Progenitor cell of endocrine pancreas (in vitro differentiated cells): Measurements from ENCODE around the gene SLC2A10. TPM values are rescaled to one million over a fixed set of nuclear protein-coding genes. Genes with fewer than 3 reads are reported as not detected.

Source experiments
- DNase-seq: peaks from one replicate; pipeline ENCODE4 v3.0.0; 2021; ENCODE audit warnings: low spot score; ENCODE audit not compliant: unreplicated experiment
- H3K27ac Mint-ChIP-seq: 2 replicates; pipeline ENCODE4 v1.8.0; 2021; ENCODE audit warnings: mild to moderate bottlenecking, moderate library complexity, mixed read lengths
- H3K27me3 Mint-ChIP-seq: 2 replicates; pipeline ENCODE4 v1.8.0; 2021; ENCODE audit warnings: mixed read lengths
- H3K36me3 Mint-ChIP-seq: 2 replicates; pipeline ENCODE4 v1.8.0; 2022; ENCODE audit warnings: mixed read lengths; ENCODE audit not compliant: insufficient read depth
- H3K4me1 Mint-ChIP-seq: 2 replicates; pipeline ENCODE4 v1.8.0; 2021; ENCODE audit warnings: low read depth, mixed read lengths
- H3K4me3 Mint-ChIP-seq: 2 replicates; pipeline ENCODE4 v1.8.0; 2021; ENCODE audit warnings: low read depth, mild to moderate bottlenecking, moderate library complexity, mixed read lengths
- H3K9me3 Mint-ChIP-seq: 2 replicates; pipeline ENCODE4 v1.8.0; 2021; ENCODE audit warnings: low read depth, mixed read lengths
- CTCF ChIP-seq: fragments of 200-600 bp; sonication (generic); IDR thresholded peaks from one replicate; pipeline ENCODE4 v1.5.0; 2021; ENCODE audit warnings: antibody characterized with exemption, mild to moderate bottlenecking; ENCODE audit not compliant: unreplicated experiment
- total RNA-seq: library from RNA; stranded (reverse); gene quantifications from 2 replicates; pipeline ENCODE4 v1.2.1, GENCODE V29; 2021

SLC2A10 gene
- total RNA-seq, 1 donor from 2014 or later, result 16.6 TPM

DNA sequence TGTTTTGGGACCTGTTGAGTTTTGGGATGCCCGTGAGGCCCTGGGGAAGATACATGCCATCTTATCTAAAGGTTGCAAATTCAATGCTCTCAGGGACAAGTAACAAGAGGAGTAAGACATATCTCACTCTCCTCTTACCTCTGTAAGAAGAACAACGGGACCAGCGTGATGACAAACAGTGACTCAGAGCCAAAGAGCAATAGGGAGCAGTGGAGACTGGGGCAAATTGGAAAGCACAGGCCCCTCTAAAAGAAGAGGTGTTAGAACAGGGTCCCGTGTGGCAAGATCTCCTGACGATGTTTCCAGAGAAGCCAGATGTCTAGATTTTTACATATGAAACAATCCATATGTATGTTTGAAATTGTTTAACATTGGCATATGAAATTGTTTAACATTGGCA is 31.8 kb upstream of the SLC2A10 start:
- Mint-ChIP-seq H3K9me3 (no peaks in the 10 kb centered on the region), H3K27me3 (no peaks in the 10 kb centered on the region), H3K27ac (no peak overlapping the region), H3K4me3 (no peak overlapping the region), H3K4me1 (peaks cover 3% of the 10 kb centered on the region), H3K36me3 (peaks cover 1% of the 10 kb centered on the region)
- TF ChIP-seq CTCF, result no peak
- DNase-seq, result no peak

GRCh38 chr20:46678516-46678915 is 30.9 kb upstream of the SLC2A10 start:
- TF ChIP-seq CTCF, result no peak
- Mint-ChIP-seq H3K4me3 (no peak overlapping the region), H3K27me3 (no peaks in the 10 kb centered on the region), H3K27ac (no peak overlapping the region), H3K4me1 (peaks cover 10% of the 10 kb centered on the region), H3K9me3 (no peaks in the 10 kb centered on the region), H3K36me3 (peaks cover 1% of the 10 kb centered on the region)
- DNase-seq, result no peak

DNA sequence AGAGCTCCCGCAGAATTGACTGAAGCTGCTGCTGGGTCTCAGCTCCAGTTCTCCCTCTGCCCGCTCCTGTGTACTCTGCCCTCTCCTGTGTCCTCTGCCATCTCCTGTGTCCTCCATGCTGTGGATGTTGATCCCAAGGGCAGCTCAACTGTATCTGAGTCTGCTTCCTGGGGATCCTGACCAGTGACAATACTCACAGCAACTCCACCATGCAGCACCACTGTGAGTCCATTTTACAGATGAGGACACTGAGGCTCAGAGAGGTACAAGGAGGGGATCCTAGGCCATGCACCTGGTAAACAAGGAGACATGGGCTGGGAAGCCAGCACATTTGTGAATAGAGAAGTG is 28.8 kb upstream of the SLC2A10 start:
- Mint-ChIP-seq H3K27ac (peak overlapping the region; percentile 29), H3K4me1 (peaks cover 18% of the 10 kb centered on the region), H3K4me3 (no peak overlapping the region), H3K9me3 (no peaks in the 10 kb centered on the region), H3K36me3 (peaks cover 5% of the 10 kb centered on the region), H3K27me3 (no peaks in the 10 kb centered on the region)
- TF ChIP-seq CTCF, result no peak
- no peak for DNase-seq

- no peaks in the 10 kb centered on the region for H3K9me3 Mint-ChIP-seq
- peak; percentile 49 for DNase-seq
- TF ChIP-seq CTCF, result peak; percentile 89
- H3K27me3 Mint-ChIP-seq, result no peaks in the 10 kb centered on the region
- peak overlapping the region; percentile 29 for H3K27ac Mint-ChIP-seq
- H3K36me3 Mint-ChIP-seq, result peaks cover 10% of the 10 kb centered on the region
- H3K4me3 Mint-ChIP-seq, result no peak overlapping the region
- peaks cover 18% of the 10 kb centered on the region for H3K4me1 Mint-ChIP-seq
Observed at GRCh38 chr20:46681032-46681854, 28.2 kb upstream of the SLC2A10 start.

GRCh38 chr20:46682063-46682821 is 27.2 kb upstream of the SLC2A10 start:
- peaks cover 18% of the 10 kb centered on the region for H3K4me1 Mint-ChIP-seq
- DNase-seq, result no peak
- H3K36me3 Mint-ChIP-seq, result peaks cover 14% of the 10 kb centered on the region
- H3K4me3 Mint-ChIP-seq, result no peak overlapping the region
- H3K27ac Mint-ChIP-seq, result no peak overlapping the region
- no peaks in the 10 kb centered on the region for H3K9me3 Mint-ChIP-seq
- no peaks in the 10 kb centered on the region for H3K27me3 Mint-ChIP-seq
- TF ChIP-seq CTCF, result no peak
